Measurements from ENCODE around the gene PKDCC.

GRCh38 chr2:42087857-42088195, 40.0 kb downstream of the PKDCC start:
- no peak for TF ChIP-seq KIAA2018 (CRISPR knock-in tag; IDR thresholded peaks at IDR 0.05; ENCODE audit: borderline replicate concordance)
- no peak for TF ChIP-seq YY1 (IDR thresholded peaks at IDR 0.05; ENCODE audit: insufficient read depth, insufficient replicate concordance, low read depth, low read length)
- no peak for TF ChIP-seq POLR2A (IDR thresholded peaks at IDR 0.05; ENCODE audit: insufficient read depth in 1 of 2, low read depth in 2 of 2, low read length in 2 of 2)
- no peak for TF ChIP-seq ZKSCAN1 (IDR thresholded peaks at IDR 0.05; ENCODE audit: low read length)

Data from HepG2 (cell line).